Measurements from ENCODE around the gene NPSR1.
"Not testable (repeated sequence)": the region's sequence is repeated elsewhere in the genome, so short reads cannot be mapped to it uniquely, and the experiment has no call there.

NPSR1 gene

GRCh38 chr7:34657632-34658268, at the start of gene NPSR1:
Gene NPSR1 (plus strand): TSS chr7:34658218. CDS start chr7:34658413, 195 bp downstream.
- intact Hi-C loops (cut with DNase I), result no loop called here
- DNase-seq, result no peak

DNA sequence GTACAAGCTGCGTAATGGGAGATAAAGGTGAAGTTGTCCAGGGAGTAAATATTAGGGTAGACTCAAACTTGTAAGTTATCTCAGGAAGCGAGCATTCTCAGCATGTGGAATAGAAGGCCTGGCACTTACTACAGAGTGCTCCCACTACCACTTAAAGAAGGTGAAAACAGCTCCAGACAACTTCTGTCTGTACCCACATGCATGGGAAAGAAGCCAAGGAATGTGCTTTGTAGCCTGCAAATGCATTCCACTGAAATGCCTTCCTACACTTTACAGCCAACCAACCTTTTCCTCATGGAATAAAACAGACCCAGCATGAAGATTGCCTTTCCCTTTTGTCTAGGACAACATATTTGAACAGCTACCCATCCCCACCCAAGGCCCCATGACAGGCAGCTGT, 45.4 kb upstream of the NPSR1 start:
- no peak for DNase-seq

DNA sequence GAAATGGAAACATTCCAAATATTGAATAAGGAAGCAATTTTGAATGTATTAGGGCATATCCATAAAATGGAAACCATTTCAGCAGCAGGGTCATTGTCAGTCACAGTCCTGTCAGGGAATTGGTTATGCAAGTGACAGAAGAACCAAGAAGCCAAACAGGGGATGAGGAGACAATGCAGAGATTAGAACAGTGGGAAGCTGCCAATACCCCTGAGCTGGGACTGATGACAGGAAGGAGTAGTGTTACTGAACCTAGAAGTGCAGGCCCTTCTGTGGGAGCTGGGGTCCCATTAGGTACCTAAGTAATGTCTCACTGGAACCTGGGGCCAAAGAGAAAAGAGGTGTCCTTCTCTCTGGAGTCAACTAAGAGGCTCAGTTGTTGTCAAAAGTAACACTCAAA, 37.6 kb upstream of the NPSR1 start:
- DNase-seq, result no peak

More for the DNA sequence above, 45.4 kb upstream of the NPSR1 start:
- intact Hi-C loops (cut with DNase I), result no loop called here

DNA sequence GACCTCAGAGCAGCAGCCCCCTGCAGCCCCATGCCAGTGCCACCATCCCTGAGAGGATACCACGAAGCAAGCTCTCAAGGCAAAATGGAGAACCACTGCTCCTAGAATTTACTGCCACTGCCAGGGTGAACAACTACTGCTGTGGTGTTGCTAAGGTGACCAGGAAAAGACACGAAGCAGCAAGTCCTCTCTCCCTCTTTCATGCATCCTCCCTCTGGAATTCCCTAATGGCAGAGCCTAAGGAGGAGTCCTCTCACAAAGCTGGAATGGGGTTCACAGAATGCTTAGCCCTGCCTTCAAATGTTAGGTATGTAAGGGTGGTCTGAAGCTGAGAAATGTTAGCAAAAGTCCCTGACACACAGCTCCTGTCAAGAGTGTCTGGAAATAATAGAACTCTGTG, 35.8 kb upstream of the NPSR1 start:
- intact Hi-C loops (cut with DNase I), result no loop called here
- DNase-seq, result no peak

More for the DNA sequence above, 37.6 kb upstream of the NPSR1 start:
- intact Hi-C loops (cut with DNase I), result no loop called here

GRCh38 chr7:34622771-34623250, 35.2 kb upstream of the NPSR1 start:
- DNase-seq, result no peak
- intact Hi-C loops (cut with DNase I), result no loop called here

- intact Hi-C loops (cut with DNase I); DNase-seq: not testable (repeated sequence)
Measured at GRCh38 chr7:34628618-34629017, 29.4 kb upstream of the NPSR1 start.

GRCh38 chr7:34652809-34653208, 5.2 kb upstream of the NPSR1 start:
- no peak for DNase-seq
- intact Hi-C loops (cut with DNase I), result no loop called here

GRCh38 chr7:34653787-34654186, 4.2 kb upstream of the NPSR1 start:
- intact Hi-C loops (cut with DNase I), result no loop called here
- no peak for DNase-seq

- intact Hi-C loops (cut with DNase I), result no loop called here
- DNase-seq, result no peak
Measured at GRCh38 chr7:34655384-34655783, 2.6 kb upstream of the NPSR1 start.

DNA sequence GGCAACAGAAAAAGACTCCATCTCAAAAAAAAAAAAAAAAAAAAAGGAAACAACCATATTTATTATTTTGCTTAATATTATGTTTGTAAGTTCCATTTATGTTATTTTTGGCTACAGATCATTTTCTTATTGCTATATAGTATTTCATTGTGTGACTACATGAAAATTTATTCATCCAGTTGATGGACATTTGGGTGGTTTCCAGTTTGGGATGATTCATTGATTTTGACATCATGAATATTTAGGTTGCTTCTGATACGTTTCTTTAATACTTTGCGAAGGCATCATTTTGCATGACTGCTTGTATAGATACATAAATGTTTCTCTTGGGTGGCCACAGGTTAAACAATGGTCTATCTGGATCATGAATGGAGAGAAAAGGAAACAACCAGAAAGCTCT, 2.0 kb upstream of the NPSR1 start:
- DNase-seq, result no peak

DNA sequence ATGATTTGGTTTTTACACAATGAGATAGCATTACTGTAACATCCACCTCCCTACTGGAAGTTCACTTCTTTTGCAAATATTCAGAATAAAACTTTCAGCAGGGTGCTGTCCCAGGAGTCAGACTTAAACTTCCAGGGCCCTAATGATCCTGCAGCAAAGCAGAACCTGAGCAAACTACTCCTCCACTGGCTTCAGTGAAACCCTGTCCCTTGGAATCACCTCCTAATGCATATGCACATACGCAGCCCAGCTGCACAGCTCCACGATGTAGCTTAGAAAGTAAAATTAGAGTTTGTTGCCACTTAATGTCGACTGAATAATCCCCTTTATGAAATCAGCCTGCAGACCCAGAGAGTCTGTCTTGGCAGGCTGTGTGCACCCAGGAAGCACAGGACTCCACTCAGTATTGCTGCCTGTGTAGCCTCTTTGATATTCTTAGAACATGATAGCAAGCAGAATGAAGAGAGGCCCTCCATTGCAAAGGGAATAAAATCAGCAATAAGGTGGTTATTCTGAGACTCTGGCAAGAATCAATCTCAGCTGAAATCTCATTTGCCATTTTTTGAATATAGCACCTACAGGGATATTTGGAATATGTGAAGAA, 1.6 kb downstream of the NPSR1 start:
- DNase-seq, result no peak
- intact Hi-C loops (cut with DNase I), result no loop called here

More for the DNA sequence above, 2.0 kb upstream of the NPSR1 start:
- intact Hi-C loops (cut with DNase I), result no loop called here

GRCh38 chr7:34662058-34662708, 4.2 kb downstream of the NPSR1 start:
- DNase-seq, result no peak

DNA sequence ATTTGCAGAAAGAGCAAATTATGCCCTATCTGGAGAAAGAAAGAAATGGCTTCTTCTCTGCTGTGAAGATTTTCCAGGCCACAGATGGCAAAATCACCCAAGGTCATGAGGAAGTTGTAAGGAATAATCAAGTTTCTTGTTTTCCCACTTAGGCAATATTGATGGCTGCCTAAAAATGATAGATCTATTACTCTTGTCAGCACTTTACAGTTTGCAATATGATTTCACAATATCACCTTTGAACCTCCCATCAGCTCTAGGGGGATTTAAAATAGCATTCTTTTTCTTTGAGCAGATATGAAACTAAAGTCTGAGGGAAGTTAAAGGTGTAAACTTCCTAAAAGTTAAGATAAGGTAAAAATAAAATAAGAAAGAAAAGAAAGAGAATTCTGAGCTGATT, 6.7 kb downstream of the NPSR1 start:
- intact Hi-C loops (cut with DNase I), result no loop called here
- no peak for DNase-seq

More at GRCh38 chr7:34662058-34662708, 4.2 kb downstream of the NPSR1 start:
- intact Hi-C loops (cut with DNase I), result no loop called here

DNA sequence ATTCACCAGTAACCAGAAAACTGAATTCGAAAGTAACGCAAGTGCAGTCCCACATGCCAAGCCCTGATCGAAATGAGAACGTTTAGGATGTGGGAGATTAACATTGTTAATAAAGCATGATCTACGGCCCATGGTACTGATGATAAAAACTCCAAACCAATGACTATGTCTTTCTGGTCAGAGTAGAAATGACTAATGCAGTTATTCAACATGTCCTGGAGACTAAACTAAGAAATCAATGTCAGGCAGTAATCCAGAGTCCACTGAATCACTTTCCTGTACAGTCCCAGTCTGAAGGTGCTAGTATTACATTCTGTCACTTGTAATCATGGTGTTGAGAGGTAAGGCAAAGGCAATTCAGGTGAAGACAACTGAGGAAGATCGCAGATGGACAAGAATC, 14.4 kb downstream of the NPSR1 start:
- intact Hi-C loops (cut with DNase I), result no loop called here
- no peak for DNase-seq

GRCh38 chr7:34673066-34673465, 15.0 kb downstream of the NPSR1 start:
- intact Hi-C loops (cut with DNase I), result no loop called here
- no peak for DNase-seq

- peak in 2 of 10 donors; percentile 7 to 14 for DNase-seq
- intact Hi-C loops (cut with DNase I), result no loop called here
Measured at GRCh38 chr7:34675749-34676374, 17.8 kb downstream of the NPSR1 start.

GRCh38 chr7:34677491-34677890, 19.5 kb downstream of the NPSR1 start:
- DNase-seq, result no peak
- intact Hi-C loops (cut with DNase I), result no loop called here

DNA sequence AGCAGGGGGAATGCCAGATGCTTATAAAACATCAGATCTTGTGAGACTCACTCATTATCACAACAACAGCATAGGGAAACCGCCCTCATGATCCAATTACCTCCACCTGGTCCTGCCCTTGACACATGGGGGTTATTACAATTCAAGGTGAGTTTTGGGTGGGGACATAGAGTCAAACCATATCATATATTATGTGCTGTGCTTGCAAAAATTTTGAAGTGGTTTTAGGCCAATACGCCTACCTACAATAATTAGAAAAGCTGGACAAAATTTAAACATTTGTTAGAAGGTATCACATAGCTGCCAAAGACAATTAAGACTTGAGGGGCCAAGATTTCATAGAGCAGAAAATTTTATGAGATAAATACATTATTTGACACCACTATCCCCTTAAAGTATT, 29.5 kb downstream of the NPSR1 start:
- no peak for DNase-seq
- intact Hi-C loops (cut with DNase I), result no loop called here

DNA sequence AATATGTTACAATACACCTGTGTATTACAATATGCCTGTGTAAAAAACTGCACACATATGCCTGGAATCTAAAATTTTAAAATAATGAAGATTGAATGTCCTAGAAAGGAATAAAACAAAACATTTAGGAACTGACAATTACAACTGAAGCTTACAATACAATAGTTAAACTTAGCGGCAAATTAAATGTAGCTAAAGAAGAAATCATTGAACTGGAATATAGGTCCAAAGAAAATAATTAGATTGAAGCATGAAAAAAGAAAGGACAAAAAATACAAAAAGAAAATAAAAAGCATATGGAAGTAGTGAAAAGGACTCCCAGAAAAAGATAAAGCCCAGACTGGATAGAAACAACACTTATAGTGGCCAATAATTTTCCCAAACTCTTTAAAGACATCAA, 38.4 kb downstream of the NPSR1 start:
- intact Hi-C loops (cut with DNase I), result no loop called here
- DNase-seq, result no peak

DNA sequence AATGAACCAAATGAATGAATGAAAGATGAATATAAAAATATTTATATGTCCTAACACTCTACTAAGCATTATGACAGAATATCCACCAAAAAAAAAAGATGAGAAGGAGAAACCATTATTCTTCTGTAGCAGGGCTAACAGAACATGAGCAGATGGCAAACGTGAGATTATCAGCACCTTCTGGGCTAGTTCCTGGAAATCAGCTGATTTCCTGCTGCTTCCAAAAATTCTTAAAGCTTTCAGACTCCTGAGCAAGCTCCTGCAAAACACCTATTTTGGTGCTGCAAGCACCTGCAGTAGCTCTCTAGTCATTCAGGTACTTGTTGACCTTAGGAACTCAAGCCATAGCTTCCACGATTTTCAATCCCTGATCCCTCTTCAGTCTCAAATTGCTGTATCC, 51.8 kb downstream of the NPSR1 start:
- intact Hi-C loops (cut with DNase I), result no loop called here
- no peak for DNase-seq

GRCh38 chr7:34718867-34719266, 60.8 kb downstream of the NPSR1 start:
- DNase-seq, result no peak
- intact Hi-C loops (cut with DNase I), result no loop called here
